Activated CD4-positive, alpha-beta T cell treated with anti-CD3 and anti-CD28 coated beads, Interleukin-2, amount 50 U/mL, for 4 hours (primary cell): ENCODE results near the gene HIC2.
"Not testable (repeated sequence)": the region's sequence is repeated elsewhere in the genome, so short reads cannot be mapped to it uniquely, and the experiment has no call there.

Experiments
- DNase-seq, 2 experiments: peaks; one replicate each; pipeline ENCODE4 v3.0.0-alpha.2; 2020

HIC2 gene

DNA sequence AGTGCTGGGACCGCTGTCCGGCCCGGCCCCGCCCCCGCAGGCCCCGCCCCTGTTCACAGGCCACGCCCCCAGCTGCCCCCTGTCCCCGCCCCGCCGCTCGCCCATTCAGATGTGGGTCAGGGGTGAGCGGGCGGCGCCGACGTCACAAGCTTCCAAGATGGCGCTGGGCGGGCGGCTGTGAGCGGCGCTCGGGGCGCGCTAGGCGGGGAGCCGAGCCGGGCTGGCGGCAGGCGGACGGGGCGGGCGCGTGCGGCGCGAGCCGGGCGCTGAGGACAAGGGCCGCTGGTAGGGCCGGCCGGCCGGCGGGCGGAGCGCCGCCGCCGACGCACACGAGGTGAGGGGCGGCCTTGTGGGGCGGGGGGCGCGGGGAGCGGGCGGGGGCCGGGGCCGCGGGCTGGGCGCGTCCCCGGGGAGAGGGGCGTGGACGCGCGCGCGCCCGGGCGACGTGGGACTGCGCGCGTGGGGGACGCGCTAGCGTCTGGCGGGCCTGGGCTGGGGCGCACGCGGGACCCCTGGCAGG is at the start of gene HIC2:
TSS of gene HIC2 (plus strand) at position 145 of the 520 bp plus-strand sequence. CDS start 25,461 bp downstream, outside the sequence.
- not testable (repeated sequence) for DNase-seq

DNA sequence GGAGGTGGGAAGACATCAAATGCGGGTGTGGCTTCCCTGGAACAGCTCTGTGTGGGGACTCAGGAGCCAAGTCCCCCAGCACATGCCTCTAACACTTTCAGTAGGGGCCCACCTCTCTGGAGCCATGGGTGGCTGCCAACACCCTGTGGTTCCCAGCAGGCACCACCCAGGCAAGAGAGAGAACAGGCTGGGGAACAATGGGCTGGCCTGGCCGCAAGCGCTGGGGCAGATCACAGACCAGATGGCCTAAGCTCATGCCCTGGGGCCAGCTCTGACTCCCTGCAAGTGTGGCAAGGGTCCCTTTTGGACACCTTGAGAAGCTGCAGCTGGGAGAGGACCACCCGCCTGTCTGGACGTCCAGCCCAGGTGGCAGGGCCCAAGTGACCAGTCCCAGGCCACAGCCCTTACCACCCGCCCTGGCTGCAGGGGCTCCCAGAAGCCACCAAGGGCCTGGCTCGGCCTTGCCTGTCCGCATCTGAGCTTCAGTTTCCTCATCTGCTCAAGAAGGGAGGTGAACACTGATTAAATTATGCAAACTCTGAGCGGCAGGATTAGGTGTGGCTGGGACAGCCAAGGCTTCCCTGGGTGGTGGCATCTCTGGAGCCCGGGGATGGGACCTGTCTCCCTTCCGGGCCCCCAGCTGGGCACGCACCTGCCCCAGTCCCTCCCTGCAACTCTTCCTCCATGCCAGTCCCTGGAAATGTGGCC is 48.4 kb upstream of the HIC2 start:
- not testable (repeated sequence) for DNase-seq

- not testable (repeated sequence) for DNase-seq
Measured at GRCh38 chr22:21375880-21376279, 41.3 kb upstream of the HIC2 start.

DNA sequence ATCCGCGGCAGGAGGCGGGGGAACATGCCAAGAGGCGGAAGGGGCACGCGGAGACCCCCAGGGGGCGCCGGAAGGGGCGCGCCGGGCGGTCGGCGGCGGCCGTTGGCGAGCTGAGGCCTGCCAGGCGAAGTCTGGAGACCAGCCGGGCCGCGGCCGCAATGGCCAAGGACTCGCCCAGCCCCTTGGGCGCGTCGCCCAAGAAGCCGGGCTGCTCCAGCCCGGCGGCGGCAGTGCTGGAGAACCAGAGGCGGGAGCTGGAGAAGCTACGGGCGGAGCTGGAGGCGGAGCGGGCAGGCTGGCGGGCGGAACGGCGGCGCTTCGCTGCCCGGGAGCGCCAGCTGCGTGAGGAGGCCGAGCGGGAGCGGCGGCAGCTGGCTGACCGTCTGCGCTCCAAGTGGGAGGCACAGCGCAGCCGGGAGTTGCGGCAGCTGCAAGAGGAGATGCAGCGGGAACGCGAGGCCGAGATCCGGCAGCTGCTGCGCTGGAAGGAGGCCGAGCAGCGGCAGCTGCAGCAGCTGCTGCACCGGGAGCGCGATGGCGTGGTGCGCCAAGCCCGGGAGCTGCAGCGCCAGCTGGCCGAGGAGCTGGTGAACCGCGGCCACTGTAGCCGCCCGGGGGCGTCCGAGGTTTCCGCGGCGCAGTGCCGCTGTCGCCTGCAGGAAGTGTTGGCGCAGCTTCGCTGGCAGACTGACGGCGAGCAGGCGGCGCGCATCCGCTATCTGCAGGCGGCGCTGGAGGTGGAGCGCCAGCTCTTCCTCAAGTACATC is 33.3 kb upstream of the HIC2 start, which contains the start of gene RIMBP3B:
TSS of gene RIMBP3B (plus strand) at position 51 of the 767 bp plus-strand sequence. CDS start at position 159, 108 bp downstream.
- not testable (repeated sequence) for DNase-seq

DNA sequence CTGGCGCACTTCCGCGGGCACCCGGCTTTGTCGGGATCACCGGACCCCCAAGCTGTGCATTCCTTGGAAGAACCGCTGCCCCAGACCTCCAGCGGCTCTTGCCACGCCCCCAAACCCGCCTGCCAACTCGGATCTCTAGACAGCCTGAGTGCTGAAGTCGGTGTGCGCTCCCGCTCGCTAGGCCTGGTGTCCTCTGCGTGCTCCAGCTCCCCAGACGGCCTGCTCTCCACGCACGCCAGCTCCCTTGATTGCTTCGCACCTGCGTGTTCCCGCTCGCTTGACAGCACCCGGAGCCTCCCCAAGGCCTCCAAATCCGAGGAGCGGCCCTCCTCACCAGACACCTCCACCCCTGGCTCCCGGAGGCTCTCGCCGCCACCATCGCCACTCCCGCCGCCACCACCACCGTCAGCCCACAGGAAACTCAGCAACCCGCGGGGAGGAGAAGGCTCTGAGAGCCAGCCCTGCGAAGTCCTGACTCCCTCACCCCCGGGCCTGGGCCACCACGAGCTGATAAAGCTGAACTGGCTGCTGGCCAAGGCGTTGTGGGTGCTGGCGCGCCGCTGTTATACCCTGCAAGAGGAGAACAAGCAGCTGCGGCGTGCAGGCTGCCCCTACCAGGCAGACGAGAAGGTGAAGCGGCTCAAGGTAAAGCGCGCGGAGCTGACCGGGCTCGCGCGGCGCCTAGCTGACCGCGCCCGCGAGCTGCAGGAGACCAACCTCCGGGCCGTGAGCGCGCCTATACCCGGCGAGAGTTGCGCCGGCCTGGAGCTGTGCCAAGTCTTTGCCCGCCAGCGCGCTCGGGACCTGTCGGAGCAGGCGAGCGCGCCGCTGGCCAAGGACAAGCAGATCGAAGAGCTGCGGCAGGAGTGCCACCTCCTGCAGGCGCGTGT is 32.5 kb upstream of the HIC2 start:
- not testable (repeated sequence) for DNase-seq

DNA sequence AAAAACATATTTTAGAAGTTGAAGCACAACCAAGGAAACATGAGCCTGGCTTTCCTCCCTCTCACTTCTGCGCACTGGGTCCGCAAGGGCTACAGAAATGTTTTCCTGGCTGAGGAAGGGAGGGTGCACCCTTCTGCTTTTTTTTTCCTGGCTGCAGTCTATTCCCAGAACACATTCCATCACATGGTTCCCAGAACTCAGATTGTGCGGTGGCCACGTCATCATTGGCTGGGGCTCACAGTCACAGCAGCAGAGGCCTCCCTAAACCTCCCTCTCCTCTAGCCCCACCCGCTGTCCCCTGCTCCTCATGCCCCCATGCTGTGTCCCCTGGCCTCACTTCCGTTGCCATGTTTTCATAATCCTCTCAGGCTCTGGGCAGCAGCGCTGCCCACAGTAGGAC is 27.7 kb upstream of the HIC2 start:
- DNase-seq: not testable (repeated sequence)

DNA sequence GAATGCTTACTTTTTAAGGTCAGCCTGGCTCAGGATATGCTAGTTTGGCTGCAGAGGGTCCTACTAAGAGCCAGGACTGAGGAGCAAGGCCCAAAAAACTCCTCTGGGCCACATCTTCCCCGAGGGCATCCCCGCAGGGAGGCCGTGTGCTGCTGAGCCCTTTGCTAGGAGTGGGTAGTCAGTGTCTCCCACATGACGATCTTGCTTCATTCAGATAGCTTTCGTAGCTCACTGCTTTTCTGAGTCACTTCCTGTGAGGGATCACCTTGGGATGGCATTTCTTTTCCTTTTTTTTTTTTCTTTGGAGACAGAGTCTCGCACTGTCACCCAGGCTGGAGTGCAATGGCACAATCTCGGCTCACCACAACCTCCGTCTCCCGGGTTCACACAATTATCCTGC is 27.2 kb upstream of the HIC2 start:
- not testable (repeated sequence) for DNase-seq

- DNase-seq: not testable (repeated sequence)
Measured at GRCh38 chr22:21394613-21395012, 22.6 kb upstream of the HIC2 start.

DNA sequence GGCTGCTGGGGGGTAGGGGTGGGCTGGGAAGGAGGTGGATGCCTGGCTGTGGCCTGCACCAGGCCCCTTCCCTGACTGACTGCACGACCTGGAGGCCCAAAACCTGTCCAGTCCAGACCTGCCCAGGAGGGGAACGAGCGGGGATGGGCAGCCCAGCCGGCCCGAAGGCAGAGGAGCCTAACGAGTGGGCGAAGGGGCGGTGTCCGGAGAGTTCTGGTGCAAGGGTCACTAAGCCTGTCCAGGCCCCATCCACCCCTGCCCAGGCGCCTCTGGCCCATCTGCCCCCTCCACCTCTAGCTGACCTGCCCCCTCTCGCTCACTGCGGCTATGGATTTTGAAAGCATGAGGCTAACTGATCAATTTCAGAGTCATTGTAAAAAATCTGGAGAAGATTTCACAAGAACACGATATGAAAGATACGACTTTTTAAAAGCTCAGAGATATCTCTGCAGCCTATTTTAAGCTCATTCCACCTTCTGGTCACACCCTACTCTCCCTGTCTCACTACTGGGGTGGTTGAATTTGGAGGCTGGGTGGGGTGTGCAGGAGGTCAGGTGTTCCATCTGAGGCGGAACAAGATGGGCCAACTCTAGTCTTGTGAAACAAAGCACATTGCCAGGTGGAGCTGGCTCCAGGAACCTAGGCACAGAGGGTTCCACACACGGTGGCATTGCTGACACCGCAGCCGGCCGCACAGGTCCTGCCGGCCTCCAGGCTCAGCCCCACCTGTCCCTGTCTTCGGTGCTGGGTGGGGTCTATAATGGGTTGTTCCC is 15.8 kb upstream of the HIC2 start:
- DNase-seq: not testable (repeated sequence)

DNA sequence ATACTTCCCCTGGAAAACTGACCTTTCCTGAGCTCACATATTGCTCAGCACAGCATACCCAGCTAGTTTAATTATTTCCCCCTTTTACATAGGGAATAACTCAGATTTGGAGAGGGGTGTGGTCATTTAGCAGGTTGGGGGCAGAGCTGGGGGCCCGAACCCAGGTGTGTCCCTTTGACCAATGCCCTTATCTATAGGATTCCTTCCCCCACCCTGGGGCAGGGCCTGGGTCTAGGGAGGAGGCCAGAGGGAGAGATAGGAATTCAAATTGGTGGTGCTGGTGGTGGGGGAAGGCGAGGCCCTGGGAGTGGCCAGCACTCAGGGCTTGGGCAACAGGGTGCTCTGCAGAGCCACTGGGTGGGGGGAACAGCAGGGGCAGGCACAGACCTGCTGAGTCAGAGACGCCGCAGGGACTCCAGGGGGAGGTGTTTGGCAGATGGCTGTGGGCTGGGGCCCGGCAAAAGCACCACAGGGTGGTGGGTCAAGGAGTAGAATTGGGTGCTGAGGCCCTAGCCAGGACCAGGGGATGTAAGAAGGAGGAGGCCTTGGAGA is 14.3 kb upstream of the HIC2 start:
- DNase-seq: not testable (repeated sequence)

GRCh38 chr22:21407139-21407538 is 10.0 kb upstream of the HIC2 start:
- DNase-seq: not testable (repeated sequence)

- DNase-seq: not testable (repeated sequence)
Measured at GRCh38 chr22:21407792-21408191, 9.4 kb upstream of the HIC2 start.

GRCh38 chr22:21416375-21416774 is 796 bp upstream of the HIC2 start:
- not testable (repeated sequence) for DNase-seq

DNA sequence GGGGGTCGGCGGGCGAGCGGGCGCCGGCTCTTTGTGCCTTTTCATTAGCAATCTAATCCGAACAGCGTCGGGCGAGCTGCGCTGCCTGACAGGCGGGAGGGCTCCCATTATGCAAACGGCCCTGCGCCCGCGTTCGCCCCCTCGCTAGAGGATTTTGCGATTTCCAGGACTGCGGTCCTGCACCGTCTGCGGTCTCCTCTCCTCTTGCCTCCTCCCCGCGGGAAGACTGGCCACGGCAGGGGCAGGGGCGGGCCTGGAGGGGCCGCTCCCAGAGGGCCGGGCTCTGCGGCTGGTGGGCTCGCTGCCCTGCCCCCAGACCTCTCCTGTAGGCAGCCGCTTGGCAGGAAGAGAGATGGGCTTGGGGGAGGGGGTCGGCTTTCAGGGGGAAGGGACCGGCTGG is 682 bp downstream of the HIC2 start:
- not testable (repeated sequence) for DNase-seq

DNA sequence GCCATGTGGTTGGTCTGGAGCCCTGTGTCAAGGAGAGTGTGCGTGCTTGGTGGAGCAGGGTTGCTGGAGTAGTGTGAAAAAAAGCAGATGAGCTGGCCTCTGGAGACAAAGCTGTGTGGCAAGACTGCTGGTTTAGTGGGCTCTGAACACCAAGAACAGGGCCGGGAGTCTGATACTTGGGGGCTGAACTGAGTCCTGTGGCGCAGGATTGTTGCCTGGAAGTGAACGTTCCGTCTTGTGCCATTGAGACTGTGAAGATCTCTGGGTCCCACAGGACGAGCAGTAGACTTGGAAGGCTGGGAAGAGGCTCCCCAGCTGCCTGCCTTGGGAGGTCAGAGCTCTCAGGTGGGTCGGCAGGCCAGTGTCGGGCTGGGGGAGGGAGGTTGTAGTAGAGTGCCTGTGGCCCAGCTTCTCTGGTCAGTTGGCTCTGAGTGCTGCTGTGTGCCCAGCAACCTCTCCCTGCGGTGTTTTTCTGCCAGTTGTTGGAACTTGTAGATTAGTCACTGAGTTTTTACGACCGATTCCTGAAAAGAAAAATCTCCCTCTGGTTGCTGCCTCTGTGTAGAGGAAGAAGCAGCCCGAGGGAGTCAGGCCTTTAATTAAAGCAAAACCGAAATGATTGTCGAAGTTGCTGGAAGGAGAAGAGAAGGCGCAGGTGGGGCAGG is 1.9 kb downstream of the HIC2 start:
- DNase-seq: not testable (repeated sequence)

DNA sequence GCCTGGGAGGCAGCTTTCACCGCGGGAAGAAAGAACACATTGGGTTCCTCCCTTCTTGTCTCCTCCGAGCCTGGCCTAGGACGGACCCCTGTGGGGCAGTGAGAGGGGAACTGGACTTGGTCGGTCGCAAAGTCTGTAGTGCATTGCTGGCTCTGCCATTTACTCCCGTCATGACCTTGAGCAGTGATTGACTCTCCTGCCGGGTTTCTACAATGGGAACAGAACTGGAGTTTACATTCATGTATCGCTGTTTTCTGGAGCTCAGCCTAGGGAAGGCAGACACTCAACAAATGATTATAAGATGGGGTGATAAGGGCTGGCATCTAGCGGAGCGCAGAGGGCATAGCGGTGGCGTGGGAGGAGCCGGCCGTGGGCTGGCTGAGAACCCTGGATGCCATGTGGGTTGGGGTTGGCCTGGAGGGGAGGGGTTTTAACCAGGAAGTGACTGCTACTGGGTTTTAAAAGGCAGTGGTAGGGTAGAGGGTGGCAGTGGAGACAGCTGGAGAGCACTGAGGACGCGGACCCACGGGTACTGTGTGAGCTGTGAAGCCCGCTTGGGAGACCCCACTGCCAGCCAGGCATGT is 3.1 kb downstream of the HIC2 start:
- DNase-seq: not testable (repeated sequence)

DNA sequence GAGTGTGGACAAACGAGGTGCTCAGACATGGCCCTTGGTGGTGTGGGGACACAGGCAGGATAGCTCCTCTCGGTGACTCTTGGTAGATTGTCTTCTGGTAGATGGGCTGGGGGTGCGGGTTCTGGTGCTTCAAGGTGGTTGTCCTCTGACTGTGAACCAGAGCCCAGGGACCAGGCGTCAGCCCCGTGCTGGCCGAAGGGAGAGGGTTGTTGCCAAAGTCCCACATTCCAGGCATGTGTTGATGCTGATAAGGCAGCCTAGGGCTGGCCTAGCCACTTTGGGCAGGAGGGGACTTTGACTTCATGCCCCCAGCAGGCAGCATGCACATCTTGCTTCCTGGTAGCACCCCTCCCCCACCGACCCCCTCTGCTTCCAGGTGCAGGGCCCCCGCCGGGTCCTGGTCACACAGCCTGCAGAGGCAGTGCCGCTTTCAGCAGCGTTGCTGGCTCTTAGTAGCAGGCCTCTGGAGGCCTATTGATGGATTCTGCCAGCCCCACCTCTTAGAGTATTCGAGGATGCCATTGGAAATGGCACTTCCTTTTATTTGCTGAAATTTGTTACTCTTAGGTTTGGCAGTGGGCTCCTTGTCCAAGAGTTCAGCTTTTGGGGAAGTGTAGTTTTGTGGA is 7.0 kb downstream of the HIC2 start:
- not testable (repeated sequence) for DNase-seq

- not testable (repeated sequence) for DNase-seq
Measured at GRCh38 chr22:21434378-21435233, 17.4 kb downstream of the HIC2 start.
